NCI-H1105 (cell line): ENCODE results near the gene VPS9D1.

Experiments used
- DNase-seq: peaks from one replicate; lab custom pipeline; 2025; lab: John Stamatoyannopoulos, UW

The VPS9D1 gene

GRCh38 chr16:89732918-89733242, 12.2 kb upstream of the VPS9D1 start:
- DNase-seq = no peak

- no peak for DNase-seq
Observed at GRCh38 chr16:89732142-89732917, 11.6 kb upstream of the VPS9D1 start.

- no peak for DNase-seq
Observed at GRCh38 chr16:89730610-89731234, 10.0 kb upstream of the VPS9D1 start.

- DNase-seq = no peak
Observed at GRCh38 chr16:89729863-89730593, 9.3 kb upstream of the VPS9D1 start.

GRCh38 chr16:89729293-89729692, 8.6 kb upstream of the VPS9D1 start:
- no peak for DNase-seq

- DNase-seq = no peak
Observed at GRCh38 chr16:89727406-89728120, 6.9 kb upstream of the VPS9D1 start.

GRCh38 chr16:89723279-89724250, 2.9 kb upstream of the VPS9D1 start:
- no peak for DNase-seq

GRCh38 chr16:89722392-89723278, 1.9 kb upstream of the VPS9D1 start:
- no peak for DNase-seq

- DNase-seq = no peak
Observed at GRCh38 chr16:89721546-89722391, 1.1 kb upstream of the VPS9D1 start.

GRCh38 chr16:89720551-89720812, 216 bp downstream of the VPS9D1 start:
- no peak for DNase-seq

GRCh38 chr16:89717688-89718505, 2.8 kb downstream of the VPS9D1 start:
- no peak for DNase-seq

- DNase-seq = no peak
Observed at GRCh38 chr16:89716916-89717687, 3.6 kb downstream of the VPS9D1 start.

- DNase-seq = no peak
Observed at GRCh38 chr16:89716493-89716892, 4.2 kb downstream of the VPS9D1 start.

GRCh38 chr16:89712274-89712781, 8.4 kb downstream of the VPS9D1 start:
- no peak for DNase-seq

- DNase-seq = no peak
Observed at GRCh38 chr16:89711601-89712273, 9.0 kb downstream of the VPS9D1 start.

GRCh38 chr16:89710709-89711564, 9.8 kb downstream of the VPS9D1 start:
- DNase-seq = no peak
